Measurements from ENCODE around the gene TENM4.
A peak's percentile ranks its signal among the peaks of the same experiment; 100 is the strongest.

Gene TENM4

DNA sequence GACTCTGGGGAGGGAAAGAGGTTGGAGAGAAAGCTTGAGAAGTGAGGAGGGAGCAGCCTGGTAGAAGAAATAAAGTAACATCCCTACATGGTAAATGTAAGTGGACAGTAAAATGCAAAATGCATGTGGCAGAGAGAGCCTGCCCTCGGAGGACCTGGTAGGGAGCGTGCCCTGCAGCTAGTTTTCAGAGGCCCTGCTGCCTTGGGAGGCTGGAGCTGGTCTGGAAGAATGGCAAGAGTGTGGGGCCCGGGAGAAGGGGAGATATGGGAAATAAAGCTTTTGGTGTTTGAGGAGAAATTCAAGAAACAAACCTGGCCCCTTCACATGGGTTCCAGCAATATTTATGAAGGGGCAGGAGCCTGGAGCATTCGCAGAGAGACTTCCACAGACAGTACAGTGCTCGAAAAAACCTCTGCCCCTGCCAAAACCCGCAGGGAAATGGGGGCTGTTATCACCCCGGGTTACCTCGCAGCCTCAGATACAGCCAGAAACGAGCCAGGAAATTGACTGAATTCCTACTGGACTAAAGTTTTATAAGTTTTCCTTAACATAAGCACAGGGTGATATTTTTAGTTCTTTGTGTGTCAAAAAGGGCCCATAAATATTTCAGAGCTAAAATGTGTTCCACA lies 363.0 kb downstream of the TENM4 start:
- CTCF ChIA-PET: interaction anchor here (0.9 to 3.3 kb wide), 10 partner anchors 10 to 433 kb away, joined by 3 to 31 read pairs (median 6); no protein-coding TSS in a partner anchor
- POLR2A ChIA-PET: interaction anchor here (1.6 kb wide), 1 partner anchor 9 kb away, joined by 5 read pairs; no protein-coding TSS in a partner anchor
- DNase-seq (ENCODE audit: low read depth, low spot score): no peak
- H3K4me3 ChIP-seq (ENCODE audit: low read depth, low read length): no peak overlapping the region
- TF ChIP-seq, protein P1, sequence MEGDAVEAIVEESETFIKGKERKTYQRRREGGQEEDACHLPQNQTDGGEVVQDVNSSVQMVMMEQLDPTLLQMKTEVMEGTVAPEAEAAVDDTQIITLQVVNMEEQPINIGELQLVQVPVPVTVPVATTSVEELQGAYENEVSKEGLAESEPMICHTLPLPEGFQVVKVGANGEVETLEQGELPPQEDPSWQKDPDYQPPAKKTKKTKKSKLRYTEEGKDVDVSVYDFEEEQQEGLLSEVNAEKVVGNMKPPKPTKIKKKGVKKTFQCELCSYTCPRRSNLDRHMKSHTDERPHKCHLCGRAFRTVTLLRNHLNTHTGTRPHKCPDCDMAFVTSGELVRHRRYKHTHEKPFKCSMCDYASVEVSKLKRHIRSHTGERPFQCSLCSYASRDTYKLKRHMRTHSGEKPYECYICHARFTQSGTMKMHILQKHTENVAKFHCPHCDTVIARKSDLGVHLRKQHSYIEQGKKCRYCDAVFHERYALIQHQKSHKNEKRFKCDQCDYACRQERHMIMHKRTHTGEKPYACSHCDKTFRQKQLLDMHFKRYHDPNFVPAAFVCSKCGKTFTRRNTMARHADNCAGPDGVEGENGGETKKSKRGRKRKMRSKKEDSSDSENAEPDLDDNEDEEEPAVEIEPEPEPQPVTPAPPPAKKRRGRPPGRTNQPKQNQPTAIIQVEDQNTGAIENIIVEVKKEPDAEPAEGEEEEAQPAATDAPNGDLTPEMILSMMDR (IDR thresholded peaks at IDR 0.05; ENCODE audit: insufficient read depth, low read length, missing control alignments): no peak

DNA sequence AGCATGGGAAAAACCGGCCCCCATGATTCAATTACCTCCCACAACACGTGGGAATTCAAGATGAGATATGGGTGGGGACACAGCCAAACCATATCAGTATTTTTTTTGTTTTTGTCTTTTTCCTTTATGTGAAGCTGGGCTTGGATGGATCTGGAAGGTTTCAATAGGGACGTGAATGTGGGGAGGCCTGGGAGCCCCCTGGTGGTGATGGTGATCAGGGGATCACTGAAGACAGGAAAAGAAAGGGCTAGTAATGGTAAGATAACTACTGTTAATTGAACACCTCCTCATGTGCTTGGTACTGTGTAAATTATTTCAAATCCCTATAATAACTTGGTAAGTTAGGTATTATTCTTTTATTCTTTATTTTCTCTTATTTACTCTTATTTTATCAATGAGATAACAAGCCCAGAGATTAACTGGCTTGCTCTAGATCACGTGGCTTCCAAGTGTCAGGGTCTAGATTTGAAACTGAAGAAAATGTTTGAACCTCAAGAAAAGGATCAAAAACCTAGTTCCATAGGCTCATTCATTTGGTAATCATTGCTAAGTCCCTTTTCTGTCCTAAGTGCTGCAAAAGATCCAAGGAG lies 364.2 kb downstream of the TENM4 start:
- no peak for DNase-seq (ENCODE audit: low read depth, low spot score)
- no peak overlapping the region for H3K4me3 ChIP-seq (ENCODE audit: low read depth, low read length)
- TF ChIP-seq, protein P1 (IDR thresholded peaks at IDR 0.05; ENCODE audit: insufficient read depth, low read length, missing control alignments): peak; percentile 52
- POLR2A ChIA-PET: no interaction called here
- CTCF ChIA-PET: interaction anchor here (1.0 to 2.6 kb wide), 3 partner anchors 11 to 431 kb away, joined by 3 to 24 read pairs (median 12); no protein-coding TSS in a partner anchor

DNA sequence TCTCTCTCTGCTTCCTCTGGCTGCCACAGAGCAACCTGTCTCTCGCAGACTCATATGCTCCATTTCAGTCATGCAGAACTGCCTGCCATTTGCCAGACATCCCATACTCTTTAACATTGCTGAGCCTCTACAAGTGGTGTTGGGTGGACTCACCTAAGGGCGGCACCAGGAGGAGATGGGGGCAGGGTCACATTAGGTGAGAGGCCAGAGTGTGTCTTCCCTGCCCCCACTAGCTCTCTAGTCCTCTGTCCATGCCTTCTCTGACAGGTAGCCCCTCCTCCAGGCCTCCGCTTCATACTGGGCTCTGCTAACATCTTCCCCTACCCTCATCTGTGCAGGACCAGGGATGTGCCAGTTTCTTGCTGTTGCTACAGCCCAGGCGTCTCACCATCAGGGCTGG lies 366.3 kb downstream of the TENM4 start:
- POLR2A ChIA-PET: no interaction called here
- CTCF ChIA-PET: interaction anchor here (0.8 to 2.6 kb wide), 6 partner anchors 11 to 429 kb away, joined by 3 to 24 read pairs (median 4); no protein-coding TSS in a partner anchor
- TF ChIP-seq, protein P1 (IDR thresholded peaks at IDR 0.05; ENCODE audit: insufficient read depth, low read length, missing control alignments): no peak
- no peak for DNase-seq (ENCODE audit: low read depth, low spot score)
- H3K4me3 ChIP-seq (ENCODE audit: low read depth, low read length): no peak overlapping the region

DNA sequence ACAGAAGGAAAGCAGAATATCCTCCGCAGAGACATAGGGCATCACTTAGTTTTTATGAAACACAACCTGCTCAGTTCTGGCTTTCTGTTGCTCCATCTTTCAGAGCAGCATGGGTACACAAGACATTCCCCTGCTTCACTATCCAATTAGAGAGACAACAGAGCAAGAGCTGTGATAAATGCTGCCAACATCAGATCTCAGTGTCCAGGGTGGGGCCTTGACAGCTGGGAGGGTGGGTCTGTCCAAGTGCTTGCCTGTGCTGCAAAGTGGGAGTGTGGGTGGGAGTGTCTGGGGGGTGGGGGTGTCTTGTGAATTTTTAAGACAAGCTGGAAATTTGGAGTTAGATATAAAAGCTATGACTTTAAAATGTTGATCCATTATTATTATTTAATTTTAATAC lies 369.6 kb downstream of the TENM4 start:
- POLR2A ChIA-PET: interaction anchor here (1.4 kb wide), 1 partner anchor 11 kb away, joined by 4 read pairs; no protein-coding TSS in a partner anchor
- DNase-seq (ENCODE audit: low read depth, low spot score): no peak
- TF ChIP-seq, protein P1 (IDR thresholded peaks at IDR 0.05; ENCODE audit: insufficient read depth, low read length, missing control alignments): no peak
- H3K4me3 ChIP-seq (ENCODE audit: low read depth, low read length): no peak overlapping the region
- CTCF ChIA-PET: interaction anchor here (1.2 to 4.0 kb wide), 6 partner anchors 10 to 425 kb away, joined by 4 to 32 read pairs (median 8); no protein-coding TSS in a partner anchor

DNA sequence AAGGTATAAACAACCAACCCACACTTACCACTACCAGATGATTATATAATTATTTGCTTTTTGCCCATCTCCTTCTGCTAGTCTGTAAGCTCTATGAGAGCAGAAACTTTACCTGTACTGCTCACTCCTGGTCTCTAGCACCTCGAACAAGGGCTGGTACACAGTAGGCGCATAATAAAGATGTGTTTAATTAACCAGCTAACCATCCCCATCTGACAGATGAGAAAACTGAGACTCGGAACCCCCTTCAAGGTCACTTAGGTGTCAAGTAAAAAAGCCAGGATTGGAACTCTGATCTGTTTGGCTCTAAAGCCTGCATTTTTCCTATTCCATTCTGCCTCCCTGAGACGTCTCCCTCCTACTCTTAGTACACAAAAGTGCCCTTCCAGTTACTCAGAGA lies 370.3 kb downstream of the TENM4 start:
- ChIA-PET CTCF (interaction anchor here (0.9 to 4.0 kb wide), 4 partner anchors 9 to 272 kb away, joined by 3 to 32 read pairs (median 8); no protein-coding TSS in a partner anchor), POLR2A (interaction anchor here (1.4 kb wide), 1 partner anchor 10 kb away, joined by 4 read pairs; no protein-coding TSS in a partner anchor)
- TF ChIP-seq, protein P1 (IDR thresholded peaks at IDR 0.05; ENCODE audit: insufficient read depth, low read length, missing control alignments): no peak
- no peak overlapping the region for H3K4me3 ChIP-seq (ENCODE audit: low read depth, low read length)
- DNase-seq (ENCODE audit: low read depth, low spot score): no peak

DNA sequence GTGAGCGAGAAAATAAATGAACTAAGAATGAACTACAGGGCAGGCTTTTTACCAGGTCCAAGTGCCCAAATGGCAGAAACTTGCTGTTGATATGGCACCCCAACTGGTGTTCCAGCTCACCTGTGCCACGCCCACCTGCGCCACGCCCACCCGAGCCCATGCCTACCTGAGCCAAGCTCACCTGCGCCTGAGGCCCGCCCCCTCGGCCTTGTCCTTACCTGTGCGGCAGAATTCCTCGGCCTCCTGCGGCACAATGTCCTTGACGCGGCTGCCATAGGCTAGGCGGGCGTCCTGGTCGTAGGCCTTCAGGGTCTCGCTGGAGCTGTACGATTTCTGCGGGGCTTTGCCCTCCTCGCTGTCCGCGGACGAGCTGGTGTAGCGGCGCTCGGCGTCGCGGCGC lies 371.3 kb downstream of the TENM4 start:
- POLR2A ChIA-PET: no interaction called here
- no peak overlapping the region for H3K4me3 ChIP-seq (ENCODE audit: low read depth, low read length)
- no peak for DNase-seq (ENCODE audit: low read depth, low spot score)
- TF ChIP-seq, protein P1 (IDR thresholded peaks at IDR 0.05; ENCODE audit: insufficient read depth, low read length, missing control alignments): no peak
- CTCF ChIA-PET: interaction anchor here (0.9 to 4.0 kb wide), 3 partner anchors 8 to 423 kb away, joined by 3 to 32 read pairs (median 3); no protein-coding TSS in a partner anchor
